Measurements from ENCODE around the gene CLCN1.

Gene CLCN1

DNA sequence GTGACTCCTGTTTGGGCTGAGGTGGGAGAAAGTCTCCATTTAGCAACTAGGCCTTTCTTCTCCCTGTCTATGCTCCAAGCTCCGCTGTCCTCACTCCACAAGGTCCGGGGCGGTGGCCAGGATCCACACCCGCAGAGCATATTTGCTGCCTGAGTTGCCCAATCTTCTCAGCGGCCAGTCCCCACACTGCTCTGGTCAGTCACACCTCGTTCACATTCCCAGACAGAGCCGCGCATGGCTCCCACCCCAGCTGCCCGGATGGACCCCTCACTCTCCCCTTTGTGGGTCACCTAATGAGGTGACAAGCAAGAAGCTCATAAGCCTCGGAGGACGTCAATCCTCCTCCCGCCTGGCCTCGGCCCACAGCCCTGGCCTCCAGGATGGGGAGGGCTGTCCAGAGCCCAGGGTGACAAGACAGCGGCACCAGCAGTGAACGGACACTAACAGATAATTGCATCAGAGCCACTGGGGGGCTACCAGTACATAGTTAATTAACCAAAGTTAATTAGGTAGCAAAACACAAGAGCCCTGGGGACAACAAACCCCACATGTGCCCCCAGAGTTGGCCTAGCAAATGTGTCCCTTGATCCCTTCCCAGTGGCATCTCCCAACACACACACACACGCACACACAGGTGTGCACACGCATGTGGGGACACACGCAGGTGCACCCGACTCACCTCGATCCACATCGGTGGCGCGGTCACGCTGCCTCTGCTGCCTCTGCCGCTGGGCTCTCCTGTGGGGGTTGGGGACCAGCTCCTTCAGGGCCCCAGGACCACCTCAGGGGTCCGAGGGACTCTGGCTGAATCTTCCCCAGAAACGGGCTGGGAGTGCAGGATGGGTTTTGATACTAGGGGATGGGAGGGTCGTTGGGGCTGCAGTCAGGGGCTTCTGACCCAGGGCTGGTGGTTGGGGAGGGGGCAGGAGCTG, 81.0 kb downstream of the CLCN1 start:
- DNase-seq (ENCODE audit: low spot score): no peak

DNA sequence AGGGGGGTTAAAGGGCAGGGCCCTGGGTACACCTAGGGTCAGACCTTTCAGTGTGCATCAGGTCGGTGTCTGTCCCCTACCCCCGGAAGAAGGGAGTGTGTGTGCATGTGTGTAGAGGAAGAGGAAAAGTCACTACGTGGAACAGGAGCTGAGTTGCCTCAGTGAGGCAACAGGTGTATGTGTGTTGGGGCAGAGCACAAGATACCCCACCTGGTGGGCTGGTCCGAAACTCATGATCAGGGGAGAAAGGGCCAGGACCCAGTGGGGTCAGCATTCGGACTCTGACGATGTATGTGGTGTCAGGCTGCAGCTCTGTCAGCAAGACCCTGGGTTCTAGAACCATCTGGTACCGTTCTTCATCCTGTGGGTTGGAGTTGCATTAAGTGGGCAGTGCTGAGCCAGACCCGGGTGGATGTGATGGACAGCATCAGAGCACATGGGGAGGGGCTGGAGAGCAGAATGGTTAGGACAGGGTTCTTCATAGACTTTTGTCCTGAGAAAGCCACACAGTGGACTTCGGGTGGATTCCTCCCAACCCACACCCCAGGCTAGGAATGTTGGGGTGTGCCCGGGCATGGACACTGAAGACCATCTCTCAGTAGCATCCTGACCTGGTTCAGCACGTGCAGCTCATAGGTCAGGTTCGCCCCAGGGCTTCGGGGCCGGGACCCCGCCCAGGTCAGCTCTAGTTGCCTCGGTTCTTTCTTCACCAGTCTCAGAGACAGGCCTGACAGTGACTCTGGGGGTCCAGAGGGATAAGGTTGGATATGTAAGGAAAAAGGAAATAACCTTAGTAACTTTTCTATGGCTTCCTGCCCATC, 82.0 kb downstream of the CLCN1 start:
- DNase-seq (ENCODE audit: low spot score): no peak

DNA sequence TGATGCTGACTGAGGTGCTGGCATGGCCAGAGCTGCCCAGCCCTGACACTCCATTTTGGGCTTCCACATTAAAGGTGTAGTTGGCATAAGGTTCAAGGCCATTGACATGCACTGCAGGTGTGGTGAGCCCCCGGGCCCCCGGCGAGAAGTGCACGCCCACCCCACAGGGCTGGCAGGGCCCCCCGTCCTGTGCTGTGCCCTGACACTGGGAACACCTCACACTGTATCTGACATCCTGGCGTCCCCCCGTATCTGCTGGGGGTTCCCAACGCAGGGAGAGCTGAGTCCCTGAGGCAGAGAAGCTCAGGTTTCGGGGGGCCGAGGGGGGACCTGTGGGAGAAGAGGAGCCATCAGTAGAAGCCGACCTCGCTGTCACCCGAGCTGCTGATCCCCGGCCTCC, 82.7 kb downstream of the CLCN1 start:
- DNase-seq (ENCODE audit: low spot score): no peak

DNA sequence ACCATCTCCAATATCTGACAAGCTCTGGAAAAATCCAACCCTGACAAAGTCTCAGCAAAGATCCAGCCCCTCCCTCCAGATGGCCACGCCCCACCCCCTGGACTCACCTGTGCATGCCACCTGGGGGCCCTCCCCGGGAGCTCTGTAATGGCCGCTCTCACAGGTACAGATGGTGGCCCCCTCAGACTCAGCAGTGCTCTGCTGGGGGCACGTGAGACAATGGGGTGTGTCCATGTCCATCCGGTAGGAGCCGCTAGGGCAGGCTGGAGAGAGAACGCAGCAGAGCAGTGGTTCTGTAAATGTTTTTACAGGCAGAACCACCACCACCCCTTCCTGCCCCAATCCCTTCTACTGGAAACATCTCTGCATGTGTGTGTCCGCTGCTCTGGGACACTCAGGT, 83.2 kb downstream of the CLCN1 start:
- no peak for DNase-seq (ENCODE audit: low spot score)

- DNase-seq (ENCODE audit: low spot score): no peak
These were observed 83.7 kb downstream of the CLCN1 start for GRCh38 chr7:143399642-143400041.

GRCh38 chr7:143401265-143401664, 85.4 kb downstream of the CLCN1 start:
- no peak for DNase-seq (ENCODE audit: low spot score)

All from LoVo (cell line).